Body of pancreas (tissue), 4 donors: ENCODE results near the gene SMOC2. TPM values are rescaled to one million over a fixed set of nuclear protein-coding genes. Genes with fewer than 3 reads are reported as not detected.

Experiments used
- ATAC-seq: fragments of 150-250 bp; one replicate; pipeline ENCODE4 v1.9.1; 2016
- DNase-seq, 4 donors: peaks; one replicate each; pipeline ENCODE4 v3.0.0-alpha.2; 2019
- H3K27ac ChIP-seq, 4 donors: fragments of 200-600 bp; sonication (generic); 1 replicate in 3 of 4; 2 replicates in 1 of 4; pipeline versions ENCODE4 v1.5.1 to v1.6.1; 2016 to 2019; ENCODE audit warnings: mild to moderate bottlenecking in 1 of 4, mixed read lengths in 1 of 4, moderate library complexity in 1 of 4
- H3K27me3 ChIP-seq, 2 donors: fragments of 200-600 bp; sonication (generic); one replicate each; pipeline ENCODE4 v1.6.0; 2016; ENCODE audit warnings: mild to moderate bottlenecking in 1 of 2
- H3K36me3 ChIP-seq, 2 donors: fragments of 200-600 bp; sonication (generic); replicated peaks in 1 of 2; 2 replicates each; pipeline ENCODE4 v1.5.1; 2016; ENCODE audit warnings: low read depth in 2 of 2; ENCODE audit not compliant: insufficient read depth in 1 of 2
- H3K4me1 ChIP-seq: fragments of 200-600 bp; sonication (generic); one replicate; pipeline ENCODE4 v1.6.0; 2016
- H3K4me3 ChIP-seq, 2 donors: fragments of 200-600 bp; sonication (generic); 1 replicate in 1 of 2; 2 replicates in 1 of 2; pipeline ENCODE4 v1.5.1; 2016 to 2019
- H3K9me3 ChIP-seq, 3 donors: fragments of 200-600 bp; sonication (generic); 1 replicate in 2 of 3; 2 replicates in 1 of 3; pipeline ENCODE4 v1.5.1; 2016
- POLR2A ChIP-seq, 3 donors: fragments of 450-650 bp; IDR thresholded peaks; one replicate each; pipeline ENCODE4 v1.6.1; 2016; ENCODE audit warnings: antibody characterized with exemption in 3 of 3, mild to moderate bottlenecking in 2 of 3
- WGBS, 2 donors: methylation state at CpG; one replicate each; pipeline ENCODE4 v1.1.5; 2017; 5-methylcytosine and 5-hydroxymethylcytosine counted together
- intact Hi-C: fragments of 100-400 bp; cut with DNase I; formaldehyde crosslinking; loops from one replicate; pipeline ENCODE4 v1.15.1; 2023
- total RNA-seq, 2 donors: library from RNA; depleted of rRNA; stranded (reverse); fragments of >200 nt; gene quantifications; one replicate each; pipeline ENCODE4 v1.1.0, GENCODE V29; 2016
- TF ChIP-seq, protein P1 (sequence below), 7 experiments: fragments of 450-650 bp in 4 of 7; fragments of 200-600 bp in 3 of 7; sonication (generic) in 3 of 7; IDR thresholded peaks; one replicate each; pipeline ENCODE4 v1.5.1; 2016 to 2019; ENCODE audit warnings: antibody characterized with exemption in 7 of 7

The SMOC2 gene
- total RNA-seq, 2 donors from 2014 or later, result 22.7 to 31.4 TPM

DNA sequence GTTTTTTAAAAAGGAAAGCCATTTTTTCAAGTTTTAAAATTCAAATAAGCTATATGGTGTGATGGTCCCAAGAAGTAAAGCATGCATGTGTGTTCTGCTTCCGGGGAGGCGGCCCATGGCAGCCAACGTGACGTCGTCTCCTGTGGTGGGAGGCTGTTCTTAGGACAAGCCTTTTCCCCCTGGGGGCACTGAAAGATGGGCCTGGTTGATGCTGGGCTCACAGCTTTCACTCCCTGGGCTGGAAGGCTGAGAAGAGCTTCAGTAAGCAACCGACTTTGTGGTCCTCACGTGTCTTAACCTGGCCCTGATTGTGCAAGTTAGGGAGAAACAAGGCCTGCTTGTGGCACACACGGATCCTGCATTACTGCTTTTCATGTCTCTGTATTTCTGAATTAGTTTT is 84.1 kb downstream of the SMOC2 start:
- ATAC-seq (no peak), DNase-seq (no peak)
- no peaks in the 10 kb centered on the region for H3K27me3 ChIP-seq
- H3K9me3 ChIP-seq, result no peaks in the 10 kb centered on the region
- WGBS, 2 donors, result 94 to 96% methylated on average over 8 of the region's 8 CpGs
- intact Hi-C loops, result no loop called here
- H3K4me3 ChIP-seq, result no peak overlapping the region
- no peak overlapping the region for H3K27ac ChIP-seq
- peaks cover 22% of the 10 kb centered on the region for H3K4me1 ChIP-seq
- no peak for TF ChIP-seq POLR2A (IDR thresholded peaks at IDR 0.05)
- TF ChIP-seq, protein P1, sequence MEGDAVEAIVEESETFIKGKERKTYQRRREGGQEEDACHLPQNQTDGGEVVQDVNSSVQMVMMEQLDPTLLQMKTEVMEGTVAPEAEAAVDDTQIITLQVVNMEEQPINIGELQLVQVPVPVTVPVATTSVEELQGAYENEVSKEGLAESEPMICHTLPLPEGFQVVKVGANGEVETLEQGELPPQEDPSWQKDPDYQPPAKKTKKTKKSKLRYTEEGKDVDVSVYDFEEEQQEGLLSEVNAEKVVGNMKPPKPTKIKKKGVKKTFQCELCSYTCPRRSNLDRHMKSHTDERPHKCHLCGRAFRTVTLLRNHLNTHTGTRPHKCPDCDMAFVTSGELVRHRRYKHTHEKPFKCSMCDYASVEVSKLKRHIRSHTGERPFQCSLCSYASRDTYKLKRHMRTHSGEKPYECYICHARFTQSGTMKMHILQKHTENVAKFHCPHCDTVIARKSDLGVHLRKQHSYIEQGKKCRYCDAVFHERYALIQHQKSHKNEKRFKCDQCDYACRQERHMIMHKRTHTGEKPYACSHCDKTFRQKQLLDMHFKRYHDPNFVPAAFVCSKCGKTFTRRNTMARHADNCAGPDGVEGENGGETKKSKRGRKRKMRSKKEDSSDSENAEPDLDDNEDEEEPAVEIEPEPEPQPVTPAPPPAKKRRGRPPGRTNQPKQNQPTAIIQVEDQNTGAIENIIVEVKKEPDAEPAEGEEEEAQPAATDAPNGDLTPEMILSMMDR (IDR thresholded peaks at IDR 0.05), result no peak
- H3K36me3 ChIP-seq, result no peaks in the 10 kb centered on the region

DNA sequence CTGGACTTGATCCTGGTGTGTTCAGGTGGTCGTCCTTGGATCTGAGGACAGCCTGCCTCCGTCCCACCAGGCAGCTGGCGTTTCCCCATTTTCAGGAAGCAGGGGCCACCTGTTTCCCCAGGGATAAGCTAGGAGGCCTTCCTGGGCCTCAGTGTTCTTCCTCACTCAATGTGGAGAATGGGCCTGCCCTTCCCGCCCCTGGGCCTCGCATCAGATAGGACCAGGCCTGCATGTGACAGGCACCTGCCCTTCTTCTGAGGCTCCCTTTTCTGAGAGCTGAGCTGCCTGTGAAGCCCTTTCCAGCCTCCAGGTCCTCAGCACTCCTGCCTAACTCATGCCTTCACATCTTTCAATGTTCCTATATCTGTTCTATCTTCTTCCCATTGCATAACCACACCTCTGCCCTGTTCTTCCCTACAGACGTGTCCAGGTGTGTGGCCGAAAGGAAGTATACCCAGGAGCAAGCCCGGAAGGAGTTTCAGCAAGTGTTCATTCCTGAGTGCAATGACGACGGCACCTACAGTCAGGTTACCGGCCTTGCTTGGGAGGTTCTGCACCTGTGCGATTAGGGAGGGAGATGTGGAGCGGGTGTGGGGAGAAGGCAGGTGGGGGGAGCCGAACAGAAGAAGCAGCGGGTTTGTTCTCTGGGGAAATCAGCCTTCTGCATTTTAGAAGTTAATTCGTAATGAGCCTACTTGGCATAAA is 85.1 kb downstream of the SMOC2 start:
- ATAC-seq (peak; percentile 94), DNase-seq (peak; percentile 78 to 89 (median 85))
- Histone ChIP-seq H3K4me1 (peaks cover 22% of the 10 kb centered on the region), H3K9me3 (no peaks in the 10 kb centered on the region), H3K36me3 (no peaks in the 10 kb centered on the region), H3K27ac (peak overlapping the region; percentile 71 to 87 (median 78)), H3K27me3 (no peaks in the 10 kb centered on the region), H3K4me3 (no peak overlapping the region)
- peak in 2 of 3 donors; percentile 51 to 54 for TF ChIP-seq POLR2A (IDR thresholded peaks at IDR 0.05)
- TF ChIP-seq, protein P1 (IDR thresholded peaks at IDR 0.05), result peak in 1 of 7 experiments; percentile 14
- intact Hi-C loops, result no loop called here
- WGBS, 2 donors, result 44 to 46% methylated on average over 16 of the region's 16 CpGs

DNA sequence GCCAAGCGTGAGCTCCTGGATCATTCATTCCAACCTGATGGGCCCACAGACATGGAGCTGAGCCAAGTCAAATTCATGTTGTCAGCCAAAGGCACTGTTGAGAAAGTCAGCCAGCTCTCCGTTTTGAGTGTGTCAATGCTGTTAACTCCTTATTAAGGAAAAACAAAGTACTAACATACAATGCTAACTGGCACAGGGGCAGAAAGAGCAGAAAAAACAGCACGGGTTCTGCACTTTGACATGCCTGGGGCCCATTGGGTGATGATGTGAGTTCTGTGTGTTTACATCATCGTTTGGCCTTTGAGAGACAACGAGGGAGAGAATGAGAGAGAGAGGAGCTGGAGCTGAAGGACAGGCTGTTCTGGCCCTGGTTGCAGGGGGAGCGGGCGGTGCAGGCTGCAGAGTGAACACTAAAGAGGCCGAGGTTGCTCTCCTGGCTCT is 85.9 kb downstream of the SMOC2 start:
- H3K27me3 ChIP-seq, result no peaks in the 10 kb centered on the region
- intact Hi-C loops, result no loop called here
- ATAC-seq (peak; percentile 78), DNase-seq (peak; percentile 62 to 79 (median 77))
- TF ChIP-seq, protein P1 (IDR thresholded peaks at IDR 0.05), result no peak
- TF ChIP-seq POLR2A (IDR thresholded peaks at IDR 0.05), result no peak
- no peak overlapping the region for H3K4me3 ChIP-seq
- no peaks in the 10 kb centered on the region for H3K36me3 ChIP-seq
- peak overlapping the region; percentile 71 to 87 (median 78) for H3K27ac ChIP-seq
- H3K4me1 ChIP-seq, result peaks cover 22% of the 10 kb centered on the region
- no peaks in the 10 kb centered on the region for H3K9me3 ChIP-seq
- WGBS, 2 donors, result 9 to 13% methylated on average over 8 of the region's 8 CpGs

DNA sequence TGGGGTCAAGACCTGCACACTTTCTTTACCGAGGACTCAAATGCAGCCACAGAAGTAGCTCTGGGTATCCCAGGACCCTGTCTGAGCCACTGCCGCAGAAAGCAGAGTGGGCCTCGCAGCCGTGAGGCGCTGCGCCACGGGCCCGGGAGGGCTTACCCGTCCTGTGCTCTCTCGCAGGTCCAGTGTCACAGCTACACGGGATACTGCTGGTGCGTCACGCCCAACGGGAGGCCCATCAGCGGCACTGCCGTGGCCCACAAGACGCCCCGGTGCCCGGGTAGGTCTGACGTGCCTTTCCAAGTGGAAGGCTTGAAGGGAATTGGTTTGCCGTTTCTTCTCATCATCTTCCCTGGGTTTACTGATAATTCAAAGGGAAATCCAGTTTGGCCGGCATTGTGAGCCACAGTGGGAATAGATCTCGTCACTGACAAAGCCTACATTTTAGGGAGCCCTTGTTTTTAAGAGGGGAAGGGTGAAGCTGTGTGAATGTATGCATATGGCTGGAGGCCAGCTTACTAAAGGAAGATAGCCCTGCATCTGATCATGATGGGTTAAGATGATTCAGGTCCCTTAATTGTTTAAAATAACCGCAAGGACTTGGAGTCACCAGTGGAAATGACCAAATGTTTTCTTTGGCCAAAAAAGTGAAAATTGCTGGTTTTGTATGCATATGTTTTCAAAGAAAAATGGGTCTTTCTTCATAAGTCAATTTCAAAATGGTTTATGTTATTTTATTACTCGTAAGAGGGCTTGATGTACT is 86.6 kb downstream of the SMOC2 start:
- no peak for TF ChIP-seq POLR2A (IDR thresholded peaks at IDR 0.05)
- TF ChIP-seq, protein P1 (IDR thresholded peaks at IDR 0.05), result no peak
- intact Hi-C loops, result no loop called here

More for the DNA sequence above, 86.6 kb downstream of the SMOC2 start:
- H3K36me3 ChIP-seq, result no peaks in the 10 kb centered on the region
- H3K4me3 ChIP-seq, result no peak overlapping the region
- no peak for ATAC-seq
- DNase-seq, result no peak
- H3K27me3 ChIP-seq, result no peaks in the 10 kb centered on the region
- WGBS, 2 donors, result 82 to 85% methylated on average over 25 of the region's 25 CpGs
- H3K4me1 ChIP-seq, result peaks cover 22% of the 10 kb centered on the region
- peak overlapping the region; percentile 71 to 87 (median 78) for H3K27ac ChIP-seq
- no peaks in the 10 kb centered on the region for H3K9me3 ChIP-seq
